Activated T-cell treated with anti-CD3 and anti-CD28 coated beads, Interleukin-2, amount 50 U/mL, for 24 hours (primary cell): ENCODE data around the gene CCDC69.

Source experiments
- DNase-seq: peaks from one replicate; pipeline ENCODE4 v3.0.0-alpha.2; 2020
- H3K27ac Mint-ChIP-seq: 2 replicates; pipeline ENCODE4 v1.8.0; 2020; ENCODE audit warnings: mild to moderate bottlenecking, mixed read lengths
- H3K27me3 Mint-ChIP-seq: 2 replicates; pipeline ENCODE4 v1.8.0; 2020; ENCODE audit warnings: mixed read lengths
- H3K36me3 Mint-ChIP-seq: 2 replicates; pipeline ENCODE4 v1.8.0; 2020; ENCODE audit warnings: low read depth, mixed read lengths
- H3K4me1 Mint-ChIP-seq: 2 replicates; pipeline ENCODE4 v1.8.0; 2020; ENCODE audit warnings: low read depth, mixed read lengths
- H3K4me3 Mint-ChIP-seq: 2 replicates; pipeline ENCODE4 v1.8.0; 2020; ENCODE audit warnings: mild to moderate bottlenecking, moderate library complexity, mixed read lengths
- H3K9me3 Mint-ChIP-seq: 2 replicates; pipeline ENCODE4 v1.8.0; 2020; ENCODE audit warnings: mixed read lengths

CCDC69 gene

DNA sequence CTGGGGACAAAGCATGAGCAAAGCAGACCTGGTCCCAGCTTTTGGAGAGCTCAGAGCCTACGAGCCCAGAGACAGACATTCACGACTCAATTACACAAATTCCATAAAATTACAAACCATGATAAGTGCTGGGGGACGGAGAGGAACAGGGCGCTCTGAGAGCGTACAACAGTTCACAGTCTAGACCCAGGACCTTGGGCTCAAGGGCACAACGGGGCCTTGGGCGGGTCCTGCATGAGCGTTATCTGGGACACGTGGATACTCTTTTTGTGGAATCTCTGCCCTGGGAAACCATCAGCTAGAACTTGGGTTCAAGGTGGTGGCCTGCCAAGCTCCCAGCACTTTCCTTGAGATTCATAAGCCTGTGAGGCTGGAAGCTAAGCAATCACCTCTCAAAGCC is 56.9 kb downstream of the CCDC69 start:
- H3K9me3 Mint-ChIP-seq = no peaks in the 10 kb centered on the region
- H3K27me3 Mint-ChIP-seq = no peaks in the 10 kb centered on the region
- no peaks in the 10 kb centered on the region for H3K36me3 Mint-ChIP-seq
- peaks cover 20% of the 10 kb centered on the region for H3K4me1 Mint-ChIP-seq
- H3K27ac Mint-ChIP-seq = no peak overlapping the region
- DNase-seq = no peak
- no peak overlapping the region for H3K4me3 Mint-ChIP-seq

DNA sequence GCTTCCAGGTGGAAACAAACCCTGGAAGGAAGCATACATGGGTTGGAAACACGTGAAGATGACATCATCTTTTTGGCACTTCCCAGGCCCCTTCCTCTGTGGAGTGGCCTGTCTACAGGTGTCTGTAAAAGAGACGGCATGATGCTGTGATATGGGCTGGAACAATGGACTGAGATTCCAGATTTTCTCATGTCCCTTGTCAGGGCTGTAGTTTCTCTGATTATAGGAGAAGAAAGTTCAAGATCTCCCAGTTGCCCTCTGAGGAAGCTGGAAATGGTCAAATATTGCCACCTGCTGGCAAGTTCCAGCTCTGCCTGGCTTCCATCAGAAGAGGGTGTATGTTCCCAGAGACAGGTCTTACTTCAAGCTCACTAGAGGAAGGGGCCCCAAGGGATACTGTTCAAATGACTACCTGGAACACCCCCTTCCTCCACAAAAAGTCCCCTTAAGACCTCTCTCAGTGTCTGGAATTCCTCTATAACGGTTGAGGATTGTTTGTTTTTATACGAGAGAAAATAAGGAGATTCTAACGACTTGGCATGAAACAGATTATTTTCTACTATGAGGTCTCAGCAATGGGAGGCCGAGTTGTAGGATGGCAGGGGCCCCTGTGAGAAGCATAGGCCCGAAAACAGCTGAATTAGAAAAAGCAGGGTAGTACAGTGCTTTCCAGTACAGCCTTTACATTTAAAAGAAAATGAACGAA is 59.1 kb downstream of the CCDC69 start:
- Mint-ChIP-seq H3K36me3 (no peaks in the 10 kb centered on the region), H3K4me3 (no peak overlapping the region), H3K27ac (peak overlapping the region; percentile 37), H3K27me3 (no peaks in the 10 kb centered on the region), H3K4me1 (peaks cover 20% of the 10 kb centered on the region), H3K9me3 (no peaks in the 10 kb centered on the region)
- DNase-seq = peak; percentile 85

DNA sequence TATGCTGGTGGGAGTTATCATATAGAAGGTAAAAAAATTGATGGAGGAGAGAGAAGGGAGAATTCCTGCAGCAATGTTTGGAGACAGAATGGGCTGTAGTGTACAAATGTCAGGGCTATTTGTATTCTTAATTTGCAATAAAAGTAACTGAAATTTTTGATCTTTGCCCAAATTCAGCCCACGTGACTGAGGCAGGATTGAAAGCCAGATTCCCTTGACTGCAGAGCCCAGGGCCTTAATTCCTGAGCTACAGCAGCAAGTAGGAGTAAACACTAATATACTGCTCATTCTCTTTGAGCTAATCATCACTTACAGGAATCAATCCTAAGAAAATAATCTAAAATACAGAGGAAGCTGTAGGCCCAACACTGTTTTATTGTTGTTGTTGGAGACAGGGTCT is 61.1 kb downstream of the CCDC69 start:
- no peaks in the 10 kb centered on the region for H3K27me3 Mint-ChIP-seq
- peaks cover 35% of the 10 kb centered on the region for H3K4me1 Mint-ChIP-seq
- no peaks in the 10 kb centered on the region for H3K36me3 Mint-ChIP-seq
- no peak overlapping the region for H3K4me3 Mint-ChIP-seq
- H3K27ac Mint-ChIP-seq = no peak overlapping the region
- DNase-seq = no peak
- H3K9me3 Mint-ChIP-seq = no peaks in the 10 kb centered on the region

DNA sequence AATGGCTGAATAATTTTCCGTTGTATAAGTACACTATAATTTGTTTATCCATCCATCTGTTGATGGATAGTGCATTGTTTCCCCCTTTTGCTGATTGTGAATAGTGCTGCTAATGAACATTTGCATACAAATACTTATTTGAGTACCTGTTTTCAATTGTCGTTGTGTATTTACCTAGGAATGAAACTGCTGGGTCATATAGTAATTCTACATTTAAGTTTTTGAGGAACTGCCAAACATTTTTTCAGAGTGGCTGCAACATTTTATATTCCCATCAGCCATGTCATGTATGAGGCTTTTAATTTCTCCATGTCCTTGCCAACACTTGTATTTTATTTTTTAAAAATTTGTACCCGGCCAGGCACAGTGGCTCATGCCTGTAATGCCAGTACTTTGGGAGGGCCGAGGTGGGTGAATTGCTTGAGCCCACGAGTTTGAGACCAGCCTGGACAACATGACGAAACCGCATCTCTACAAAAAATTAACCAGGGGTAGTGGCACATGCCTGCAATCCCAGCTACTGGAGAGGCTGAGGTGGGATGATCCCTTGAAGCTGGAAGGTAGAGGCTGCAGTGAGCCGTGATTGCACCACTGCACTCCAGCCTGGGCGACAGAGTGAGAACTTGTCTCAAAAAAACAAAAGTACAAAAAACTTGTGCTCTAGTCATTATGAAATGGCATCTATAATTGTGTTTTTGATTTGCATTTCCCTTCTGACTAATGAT is 64.1 kb downstream of the CCDC69 start:
- H3K4me3 Mint-ChIP-seq = no peak overlapping the region
- H3K36me3 Mint-ChIP-seq = peaks cover 27% of the 10 kb centered on the region
- peaks cover 49% of the 10 kb centered on the region for H3K4me1 Mint-ChIP-seq
- H3K27me3 Mint-ChIP-seq = no peaks in the 10 kb centered on the region
- peak overlapping the region; percentile 55 for H3K27ac Mint-ChIP-seq
- DNase-seq = no peak
- H3K9me3 Mint-ChIP-seq = no peaks in the 10 kb centered on the region

DNA sequence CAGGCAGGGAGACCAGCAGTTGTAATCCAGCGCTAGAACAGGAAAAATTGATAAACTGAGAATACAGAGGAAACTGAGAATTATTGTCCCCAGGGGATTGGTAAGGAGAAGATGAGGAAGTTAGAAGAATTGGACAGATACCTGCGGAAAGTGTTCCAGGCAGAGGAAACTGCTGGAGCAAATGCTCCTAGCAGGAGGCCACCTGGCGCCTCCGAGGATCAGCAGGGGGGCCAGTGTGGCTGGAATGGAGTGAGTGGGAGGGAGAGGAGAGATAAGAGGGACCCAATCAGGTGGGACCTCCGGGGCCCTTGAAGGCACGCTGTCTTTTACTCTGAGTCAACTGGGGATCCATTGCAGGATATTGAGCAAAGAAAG is 65.6 kb downstream of the CCDC69 start:
- Mint-ChIP-seq H3K27ac (peak overlapping the region; percentile 93), H3K4me3 (peak overlapping the region; percentile 94), H3K36me3 (peaks cover 38% of the 10 kb centered on the region), H3K9me3 (no peaks in the 10 kb centered on the region), H3K4me1 (peaks cover 55% of the 10 kb centered on the region), H3K27me3 (no peaks in the 10 kb centered on the region)
- DNase-seq = no peak

DNA sequence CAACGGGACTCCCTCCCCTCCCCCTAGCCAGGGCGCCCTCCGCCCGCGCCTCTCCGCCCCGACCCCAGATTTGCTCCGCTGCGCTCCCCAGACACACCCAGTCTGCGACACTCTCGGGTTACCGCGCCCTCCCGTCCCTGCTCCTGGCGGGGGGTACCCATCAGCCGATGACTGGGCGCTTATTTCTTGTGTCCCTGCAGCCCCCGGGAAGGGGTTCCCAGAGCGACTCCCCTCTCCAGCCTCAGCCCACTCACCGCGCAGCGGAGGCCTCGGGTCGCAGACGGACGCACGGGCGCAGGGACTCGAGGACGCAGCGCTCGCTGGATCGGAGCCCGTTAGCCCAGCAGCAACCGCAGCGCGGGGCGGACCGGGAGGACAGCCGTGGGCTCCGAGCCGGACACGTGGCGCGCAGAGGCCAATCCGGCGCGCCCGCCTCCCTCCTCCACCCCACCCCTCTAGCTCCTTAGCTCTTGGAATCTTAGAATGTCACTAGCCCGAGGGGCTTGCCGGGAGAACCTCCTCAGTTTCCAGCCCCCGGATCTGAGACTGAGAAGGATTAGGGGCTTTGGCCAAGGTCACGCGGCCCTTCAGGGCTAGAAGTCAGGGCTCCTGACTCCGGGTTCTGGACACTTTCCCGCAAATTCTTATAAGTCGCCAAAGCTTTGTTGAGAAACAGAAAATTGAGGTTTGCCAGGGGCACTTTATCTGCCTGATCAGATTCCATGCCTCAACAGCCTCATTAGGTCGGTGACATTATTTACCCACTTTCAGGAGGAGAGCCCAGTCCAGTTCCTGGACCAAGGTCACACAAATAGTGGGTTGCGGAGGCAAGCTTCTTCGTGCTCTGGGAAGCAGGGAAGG is 66.2 kb downstream of the CCDC69 start, which contains the start of gene ANXA6:
Gene ANXA6 (minus strand): TSS at position 354 of the 861 bp plus-strand sequence. CDS start 9,878 bp downstream, outside the sequence.
- Mint-ChIP-seq H3K36me3 (peaks cover 44% of the 10 kb centered on the region), H3K9me3 (no peaks in the 10 kb centered on the region), H3K27me3 (no peaks in the 10 kb centered on the region)

DNA sequence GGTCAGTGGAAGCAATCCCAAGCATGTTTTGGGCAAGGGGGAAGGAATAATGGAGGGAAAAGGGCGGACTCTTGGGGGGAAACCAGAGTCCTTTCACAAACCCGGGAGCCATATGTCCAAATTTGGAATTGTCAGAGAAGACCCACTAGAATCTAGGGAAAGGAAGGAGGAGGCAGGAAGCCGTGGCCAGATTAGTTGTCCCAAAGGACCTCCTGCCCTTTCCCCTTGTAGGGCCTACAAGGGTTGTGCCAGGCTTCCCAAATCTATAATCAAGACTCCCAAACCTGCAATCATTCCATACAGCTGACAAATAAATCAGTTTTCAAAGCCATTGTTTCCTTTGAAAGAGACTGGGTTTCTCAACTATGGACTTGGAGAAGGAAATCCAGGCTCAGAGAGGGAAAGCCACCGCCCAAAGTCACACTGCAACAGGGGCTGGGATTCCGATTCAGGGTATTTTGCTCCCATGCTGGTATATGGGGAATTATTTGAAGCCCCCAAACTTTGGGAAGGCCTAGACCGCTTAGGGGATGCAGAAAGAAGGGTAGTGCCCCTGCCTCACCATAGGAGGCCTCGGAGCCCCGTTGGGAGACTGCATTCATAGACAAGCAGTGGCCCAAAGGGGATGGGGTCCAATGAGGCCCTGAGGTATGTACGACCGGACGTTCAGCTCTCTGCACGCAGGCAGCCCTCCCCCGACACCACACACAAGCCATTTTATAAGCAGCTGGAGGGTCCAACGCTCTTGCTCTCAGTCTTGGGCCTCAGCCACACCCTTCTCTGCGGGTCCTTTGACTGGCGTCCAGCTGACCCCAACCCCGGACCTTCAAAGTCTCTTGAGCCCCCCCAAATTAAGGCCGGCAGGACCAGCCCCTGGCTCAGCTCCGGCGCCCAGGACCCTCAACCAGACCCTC is 67.1 kb downstream of the CCDC69 start:
- peak; percentile 55 for DNase-seq
- Mint-ChIP-seq H3K27ac (peak overlapping the region; percentile 93), H3K36me3 (peaks cover 51% of the 10 kb centered on the region)

More for the DNA sequence above, 66.2 kb downstream of the CCDC69 start, which contains the start of gene ANXA6:
- DNase-seq = peak; percentile 79
- peaks cover 61% of the 10 kb centered on the region for H3K4me1 Mint-ChIP-seq
- peak within 1 kb of the TSS; percentile 93 for H3K27ac Mint-ChIP-seq
- peak within 1 kb of the TSS; percentile 94 for H3K4me3 Mint-ChIP-seq

DNA sequence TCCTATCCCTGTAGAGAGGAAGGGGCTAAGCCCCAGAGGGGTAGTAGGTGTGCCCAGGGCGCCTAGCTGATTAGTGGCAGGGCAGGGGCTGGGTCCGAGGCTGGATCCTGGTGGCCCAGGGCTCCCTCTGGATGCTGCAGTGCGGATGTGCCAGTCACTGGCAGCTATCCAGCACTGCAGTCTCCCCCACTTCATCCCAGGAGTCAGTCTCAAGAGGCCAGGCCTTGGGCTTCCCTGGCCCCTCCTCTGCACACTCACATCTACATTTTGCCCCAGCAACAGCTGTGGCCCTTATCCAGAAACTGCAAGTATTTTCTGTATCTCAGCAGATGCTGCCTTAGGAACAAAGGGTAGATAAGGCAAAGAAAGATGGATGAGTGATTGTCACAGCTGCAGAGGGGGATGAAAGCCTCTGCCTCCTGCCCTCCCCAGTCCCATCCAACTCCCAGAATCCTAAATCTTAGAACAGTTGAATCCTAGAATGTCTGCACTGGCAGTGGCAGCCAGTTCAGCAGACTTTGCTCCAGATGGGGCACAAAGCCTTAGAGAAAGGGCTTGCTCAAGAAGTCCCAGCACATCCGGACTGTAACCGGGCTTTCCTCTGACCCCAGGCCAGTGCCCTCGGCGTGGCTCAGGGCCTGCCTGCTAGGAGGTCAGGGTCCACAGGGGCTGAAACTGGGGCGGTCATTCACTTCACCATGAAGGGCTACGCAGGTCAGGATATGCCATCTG is 68.0 kb downstream of the CCDC69 start:
- no peaks in the 10 kb centered on the region for H3K9me3 Mint-ChIP-seq
- peak overlapping the region; percentile 94 for H3K4me3 Mint-ChIP-seq
- H3K27ac Mint-ChIP-seq = peak overlapping the region; percentile 93
- H3K27me3 Mint-ChIP-seq = no peaks in the 10 kb centered on the region
- peak; percentile 54 for DNase-seq
- peaks cover 78% of the 10 kb centered on the region for H3K4me1 Mint-ChIP-seq
- H3K36me3 Mint-ChIP-seq = peaks cover 51% of the 10 kb centered on the region

More for the DNA sequence above, 67.1 kb downstream of the CCDC69 start:
- H3K4me3 Mint-ChIP-seq = peak overlapping the region; percentile 94
- H3K9me3 Mint-ChIP-seq = no peaks in the 10 kb centered on the region
- peaks cover 70% of the 10 kb centered on the region for H3K4me1 Mint-ChIP-seq
- no peaks in the 10 kb centered on the region for H3K27me3 Mint-ChIP-seq

DNA sequence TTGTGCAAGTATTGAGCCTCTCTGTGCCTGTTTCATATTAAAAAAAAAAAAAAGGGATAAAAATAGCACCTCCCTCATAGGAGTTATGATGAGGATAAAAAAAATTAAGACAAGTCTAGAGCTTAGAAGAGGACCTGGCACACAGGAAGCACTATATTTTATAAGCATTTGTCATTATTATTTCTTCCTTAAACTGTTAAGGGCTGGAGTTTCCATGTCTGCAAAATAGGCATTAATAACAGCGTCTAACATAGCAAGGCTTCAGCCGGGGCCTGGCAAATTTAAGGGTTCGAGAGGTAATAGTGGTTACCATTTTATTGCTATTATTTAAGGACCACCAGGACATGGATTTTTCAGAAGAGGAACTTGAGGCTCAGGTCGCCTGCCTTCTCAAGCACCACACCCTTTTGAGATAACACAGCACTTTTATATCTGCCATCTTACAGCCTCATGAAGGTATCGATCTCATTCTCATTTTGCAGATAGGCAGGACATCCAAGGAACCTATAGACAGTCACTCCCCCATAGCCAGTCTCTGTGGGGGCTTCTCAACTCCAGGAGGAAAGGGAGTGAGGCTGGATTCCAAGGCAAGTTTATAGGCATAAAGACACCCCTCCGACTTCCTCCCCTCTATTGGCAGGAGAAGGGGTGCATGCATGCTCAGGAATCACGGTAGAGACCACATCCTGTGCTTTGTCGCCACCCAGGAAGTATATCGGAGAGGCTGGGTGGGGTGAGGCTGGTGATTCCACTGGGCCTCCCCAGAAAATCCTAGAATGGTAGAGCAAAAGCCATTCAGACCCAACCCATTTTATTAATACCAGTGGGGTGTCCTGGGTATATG is 68.7 kb downstream of the CCDC69 start:
- H3K4me3 Mint-ChIP-seq = peak overlapping the region; percentile 94
- DNase-seq = peak; percentile 62
- H3K4me1 Mint-ChIP-seq = peaks cover 81% of the 10 kb centered on the region
- no peaks in the 10 kb centered on the region for H3K27me3 Mint-ChIP-seq
- no peaks in the 10 kb centered on the region for H3K9me3 Mint-ChIP-seq
- H3K27ac Mint-ChIP-seq = peak overlapping the region; percentile 93
- H3K36me3 Mint-ChIP-seq = peaks cover 55% of the 10 kb centered on the region

DNA sequence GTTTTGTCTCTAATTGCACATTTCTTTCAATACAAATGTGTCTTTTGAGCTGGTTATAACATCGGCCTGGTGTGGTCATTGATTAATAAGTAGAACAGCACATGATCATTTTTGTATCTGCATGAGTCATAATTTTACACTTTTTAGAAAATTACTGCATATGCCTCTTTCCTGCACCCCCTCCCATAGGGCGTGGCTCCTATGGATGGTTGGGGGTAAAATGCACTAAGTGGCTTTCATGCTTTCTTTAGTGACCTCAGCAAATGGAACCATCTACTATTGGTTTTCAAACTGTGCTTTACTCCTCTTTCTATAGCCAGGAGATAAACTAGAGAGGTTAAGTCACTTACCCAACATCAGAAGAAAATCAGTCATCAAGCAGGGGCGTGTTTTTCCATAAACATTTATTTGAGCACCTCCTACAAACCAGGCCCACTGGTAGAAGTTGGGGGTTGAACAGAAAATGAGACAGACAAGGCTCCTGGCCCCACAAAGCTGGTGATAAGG is 70.1 kb downstream of the CCDC69 start:
- Mint-ChIP-seq H3K9me3 (no peaks in the 10 kb centered on the region), H3K4me1 (peaks cover 86% of the 10 kb centered on the region), H3K4me3 (peak overlapping the region; percentile 43), H3K27ac (peak overlapping the region; percentile 93), H3K36me3 (peaks cover 61% of the 10 kb centered on the region), H3K27me3 (no peaks in the 10 kb centered on the region)
- peak; percentile 57 for DNase-seq

DNA sequence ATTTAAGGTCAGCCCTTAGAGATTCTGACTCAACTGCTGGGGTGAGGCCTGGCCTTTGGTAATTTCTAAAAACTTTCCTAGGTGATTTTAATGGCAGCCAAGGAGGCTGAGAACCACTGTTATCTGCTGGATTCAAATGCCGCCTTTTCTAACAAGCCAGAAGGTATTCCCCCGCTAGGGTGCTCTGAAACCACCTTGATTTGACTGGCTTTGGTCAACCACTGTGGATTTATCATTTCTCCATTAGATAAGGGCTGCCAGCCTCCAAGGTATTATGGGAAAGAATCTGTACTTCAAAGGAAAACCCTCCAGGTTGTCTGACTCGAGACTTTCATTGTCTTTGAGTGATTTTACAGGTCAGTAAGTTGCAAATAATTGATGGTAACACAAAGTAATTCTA is 70.6 kb downstream of the CCDC69 start:
- Mint-ChIP-seq H3K9me3 (no peaks in the 10 kb centered on the region), H3K27ac (peak overlapping the region; percentile 93), H3K36me3 (peaks cover 66% of the 10 kb centered on the region), H3K4me1 (peaks cover 86% of the 10 kb centered on the region), H3K4me3 (peak overlapping the region; percentile 43), H3K27me3 (no peaks in the 10 kb centered on the region)
- no peak for DNase-seq

DNA sequence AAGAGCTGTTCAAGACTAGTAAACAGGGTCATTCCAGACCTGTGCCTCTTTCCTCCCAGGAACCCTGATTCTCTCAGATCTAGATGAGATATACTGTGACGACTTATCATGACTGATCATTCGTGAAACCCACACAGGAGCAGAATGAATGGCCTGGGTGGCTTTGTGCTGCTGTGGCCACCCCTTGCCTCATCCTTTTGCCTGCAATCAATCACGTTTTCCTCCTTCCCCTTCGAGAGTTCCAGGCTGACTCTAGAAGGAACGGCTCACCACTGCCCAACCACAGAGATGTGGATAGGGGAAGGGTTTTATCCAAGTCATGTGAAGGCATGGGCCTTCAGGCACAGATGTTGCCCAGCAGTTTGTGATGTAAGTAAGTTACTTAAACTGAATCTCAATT is 72.1 kb downstream of the CCDC69 start:
- no peaks in the 10 kb centered on the region for H3K9me3 Mint-ChIP-seq
- DNase-seq = peak; percentile 69
- no peaks in the 10 kb centered on the region for H3K27me3 Mint-ChIP-seq
- peaks cover 73% of the 10 kb centered on the region for H3K36me3 Mint-ChIP-seq
- H3K27ac Mint-ChIP-seq = peak overlapping the region; percentile 93
- peak overlapping the region; percentile 43 for H3K4me3 Mint-ChIP-seq
- peaks cover 95% of the 10 kb centered on the region for H3K4me1 Mint-ChIP-seq
